ENCODE results near the gene DEPP1. TPM values are rescaled to one million over a fixed set of nuclear protein-coding genes. Genes with fewer than 3 reads are reported as not detected.

Gene DEPP1
- total and polyA plus RNA-seq, 2 of the 13 experiments (the other 11 are each of a cell fraction or from before 2014, with no cell fraction given) = 14.8 to 270 TPM

DNA sequence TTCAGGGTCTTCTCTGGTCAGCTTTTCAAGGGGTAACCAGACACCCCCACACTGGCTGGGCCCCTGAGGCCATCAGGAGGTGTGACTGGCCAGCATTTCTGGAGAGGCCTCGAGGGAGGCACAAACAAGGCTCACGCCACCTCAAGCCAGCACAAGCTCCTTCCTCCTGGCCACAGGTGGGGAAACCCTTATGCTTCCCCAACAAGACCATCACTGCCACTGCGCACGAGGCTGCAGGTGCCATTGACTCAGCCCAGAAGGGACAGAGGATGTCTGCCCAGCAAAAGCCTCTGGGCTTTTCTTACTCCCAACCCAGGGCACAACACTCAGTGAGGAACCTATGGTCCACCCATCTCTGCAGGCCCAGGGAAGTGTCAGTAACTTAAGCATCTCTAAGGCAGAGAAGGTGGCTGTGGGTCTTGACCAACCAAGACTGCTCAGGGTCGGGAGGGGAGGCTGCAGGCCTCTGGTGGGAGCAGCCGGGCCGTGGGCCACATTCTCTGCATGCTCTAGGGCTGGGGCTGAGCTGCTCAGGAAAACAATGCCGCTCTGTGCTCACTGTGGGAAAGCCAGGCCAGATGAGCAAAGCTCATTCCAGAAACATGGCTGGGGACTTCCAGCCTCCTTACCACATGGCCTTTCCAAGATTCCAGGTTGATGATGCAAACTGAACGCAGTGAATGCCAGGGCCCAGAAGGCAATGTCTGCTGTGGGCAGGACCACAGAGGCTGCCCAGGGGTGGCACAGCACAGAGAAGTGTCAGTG is 43.2 kb downstream of the DEPP1 start (continued):
- TF ChIP-seq, protein P1, sequence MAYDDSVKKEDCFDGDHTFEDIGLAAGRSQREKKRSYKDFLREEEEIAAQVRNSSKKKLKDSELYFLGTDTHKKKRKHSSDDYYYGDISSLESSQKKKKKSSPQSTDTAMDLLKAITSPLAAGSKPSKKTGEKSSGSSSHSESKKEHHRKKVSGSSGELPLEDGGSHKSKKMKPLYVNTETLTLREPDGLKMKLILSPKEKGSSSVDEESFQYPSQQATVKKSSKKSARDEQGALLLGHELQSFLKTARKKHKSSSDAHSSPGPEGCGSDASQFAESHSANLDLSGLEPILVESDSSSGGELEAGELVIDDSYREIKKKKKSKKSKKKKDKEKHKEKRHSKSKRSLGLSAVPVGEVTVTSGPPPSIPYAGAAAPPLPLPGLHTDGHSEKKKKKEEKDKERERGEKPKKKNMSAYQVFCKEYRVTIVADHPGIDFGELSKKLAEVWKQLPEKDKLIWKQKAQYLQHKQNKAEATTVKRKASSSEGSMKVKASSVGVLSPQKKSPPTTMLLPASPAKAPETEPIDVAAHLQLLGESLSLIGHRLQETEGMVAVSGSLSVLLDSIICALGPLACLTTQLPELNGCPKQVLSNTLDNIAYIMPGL (CRISPR knock-in tag; IDR thresholded peaks at IDR 0.05; ENCODE audit: borderline replicate concordance in 1 of 2, low read depth in 1 of 2) = peak; percentile 29 to 74; a peak in 1 of 4 replicates
- TF ChIP-seq ZNF34 (CRISPR knock-in tag; IDR thresholded peaks at IDR 0.05; ENCODE audit: borderline replicate concordance) (no peak), SIX4 (CRISPR knock-in tag; IDR thresholded peaks at IDR 0.05) (peak; percentile 44; the same call in 1 of the 2 replicates), ZNF777 (CRISPR knock-in tag; IDR thresholded peaks at IDR 0.05) (no peak), AGO2 (optimal IDR thresholded peaks at IDR 0.05; ENCODE audit: low read depth, low read length) (no peak), ZNF460 (CRISPR knock-in tag; IDR thresholded peaks at IDR 0.05; ENCODE audit: borderline replicate concordance) (no peak), GATAD1 (CRISPR knock-in tag; IDR thresholded peaks at IDR 0.05) (peak; percentile 60; the same call in 1 of the 2 replicates), ZNF484 (CRISPR knock-in tag; IDR thresholded peaks at IDR 0.05; ENCODE audit: borderline replicate concordance, low read depth) (no peak), DMAP1 (CRISPR knock-in tag; IDR thresholded peaks at IDR 0.05) (peak; percentile 73; the same call in 1 of the 2 replicates), TAF1 (CRISPR knock-in tag; IDR thresholded peaks at IDR 0.05) (0 out of 2 replicates have a peak, but pooled peaks have one; percentile 30), GABPB1 (CRISPR knock-in tag; IDR thresholded peaks at IDR 0.05) (peak; percentile 57), DPF2 (CRISPR knock-in tag; IDR thresholded peaks at IDR 0.05; ENCODE audit: borderline replicate concordance, low read depth) (peak; percentile 68; the same call in 1 of the 2 replicates), NFIB (CRISPR knock-in tag; IDR thresholded peaks at IDR 0.05; ENCODE audit: borderline replicate concordance) (no peak), JUND (CRISPR knock-in tag; IDR thresholded peaks at IDR 0.05) (peak; percentile 91)
- TF ChIP-seq, protein P2, sequence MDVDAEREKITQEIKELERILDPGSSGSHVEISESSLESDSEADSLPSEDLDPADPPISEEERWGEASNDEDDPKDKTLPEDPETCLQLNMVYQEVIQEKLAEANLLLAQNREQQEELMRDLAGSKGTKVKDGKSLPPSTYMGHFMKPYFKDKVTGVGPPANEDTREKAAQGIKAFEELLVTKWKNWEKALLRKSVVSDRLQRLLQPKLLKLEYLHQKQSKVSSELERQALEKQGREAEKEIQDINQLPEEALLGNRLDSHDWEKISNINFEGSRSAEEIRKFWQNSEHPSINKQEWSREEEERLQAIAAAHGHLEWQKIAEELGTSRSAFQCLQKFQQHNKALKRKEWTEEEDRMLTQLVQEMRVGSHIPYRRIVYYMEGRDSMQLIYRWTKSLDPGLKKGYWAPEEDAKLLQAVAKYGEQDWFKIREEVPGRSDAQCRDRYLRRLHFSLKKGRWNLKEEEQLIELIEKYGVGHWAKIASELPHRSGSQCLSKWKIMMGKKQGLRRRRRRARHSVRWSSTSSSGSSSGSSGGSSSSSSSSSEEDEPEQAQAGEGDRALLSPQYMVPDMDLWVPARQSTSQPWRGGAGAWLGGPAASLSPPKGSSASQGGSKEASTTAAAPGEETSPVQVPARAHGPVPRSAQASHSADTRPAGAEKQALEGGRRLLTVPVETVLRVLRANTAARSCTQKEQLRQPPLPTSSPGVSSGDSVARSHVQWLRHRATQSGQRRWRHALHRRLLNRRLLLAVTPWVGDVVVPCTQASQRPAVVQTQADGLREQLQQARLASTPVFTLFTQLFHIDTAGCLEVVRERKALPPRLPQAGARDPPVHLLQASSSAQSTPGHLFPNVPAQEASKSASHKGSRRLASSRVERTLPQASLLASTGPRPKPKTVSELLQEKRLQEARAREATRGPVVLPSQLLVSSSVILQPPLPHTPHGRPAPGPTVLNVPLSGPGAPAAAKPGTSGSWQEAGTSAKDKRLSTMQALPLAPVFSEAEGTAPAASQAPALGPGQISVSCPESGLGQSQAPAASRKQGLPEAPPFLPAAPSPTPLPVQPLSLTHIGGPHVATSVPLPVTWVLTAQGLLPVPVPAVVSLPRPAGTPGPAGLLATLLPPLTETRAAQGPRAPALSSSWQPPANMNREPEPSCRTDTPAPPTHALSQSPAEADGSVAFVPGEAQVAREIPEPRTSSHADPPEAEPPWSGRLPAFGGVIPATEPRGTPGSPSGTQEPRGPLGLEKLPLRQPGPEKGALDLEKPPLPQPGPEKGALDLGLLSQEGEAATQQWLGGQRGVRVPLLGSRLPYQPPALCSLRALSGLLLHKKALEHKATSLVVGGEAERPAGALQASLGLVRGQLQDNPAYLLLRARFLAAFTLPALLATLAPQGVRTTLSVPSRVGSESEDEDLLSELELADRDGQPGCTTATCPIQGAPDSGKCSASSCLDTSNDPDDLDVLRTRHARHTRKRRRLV (CRISPR knock-in tag; IDR thresholded peaks at IDR 0.05) = no peak
- TF ChIP-seq, protein P3, sequence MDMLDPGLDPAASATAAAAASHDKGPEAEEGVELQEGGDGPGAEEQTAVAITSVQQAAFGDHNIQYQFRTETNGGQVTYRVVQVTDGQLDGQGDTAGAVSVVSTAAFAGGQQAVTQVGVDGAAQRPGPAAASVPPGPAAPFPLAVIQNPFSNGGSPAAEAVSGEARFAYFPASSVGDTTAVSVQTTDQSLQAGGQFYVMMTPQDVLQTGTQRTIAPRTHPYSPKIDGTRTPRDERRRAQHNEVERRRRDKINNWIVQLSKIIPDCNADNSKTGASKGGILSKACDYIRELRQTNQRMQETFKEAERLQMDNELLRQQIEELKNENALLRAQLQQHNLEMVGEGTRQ (IDR thresholded peaks at IDR 0.05; ENCODE audit: low read depth, low read length) = no peak
- TF ChIP-seq, protein P3 (CRISPR knock-in tag; IDR thresholded peaks at IDR 0.05; ENCODE audit: borderline replicate concordance) = 0 out of 2 replicates have a peak, but pooled peaks have one; percentile 39
